GM12878 (cell line): Measurements from ENCODE around the gene TRIM56.
"Not testable (repeated sequence)": the region's sequence is repeated elsewhere in the genome, so short reads cannot be mapped to it uniquely, and the experiment has no call there.

ENCODE experiments used
- NR2C2 ChIP-seq: IDR thresholded peaks from 2 replicates; pipeline ENCODE4 v1.6.1; 2011; ENCODE audit warnings: borderline replicate concordance, low read depth; ENCODE audit not compliant: control insufficient read depth, insufficient read length
- POLR2A ChIP-seq: IDR thresholded peaks from 2 replicates; pipeline ENCODE4 v1.6.1; 2011; ENCODE audit warnings: low read depth, mild to moderate bottlenecking, low read length
- POLR2AphosphoS5 ChIP-seq: IDR thresholded peaks from 2 replicates; pipeline ENCODE4 v1.6.1; 2011; ENCODE audit warnings: mild to moderate bottlenecking, low read length, inconsistent platforms
- SREBF2 ChIP-seq: IDR thresholded peaks from 2 replicates; pipeline ENCODE4 v1.6.1; 2012; ENCODE audit warnings: mild to moderate bottlenecking, low read length
- YY1 ChIP-seq: IDR thresholded peaks from 2 replicates; pipeline ENCODE4 v1.6.1; 2011; ENCODE audit warnings: low read depth, mild to moderate bottlenecking, low read length
- TF ChIP-seq, protein P1 (sequence below), 3 experiments: IDR thresholded peaks in 2 of 3; conservative IDR thresholded peaks in 1 of 3; 2 replicates each; pipeline ENCODE4 v1.5.1; 2011; ENCODE audit warnings: low read depth in 3 of 3, low read length in 3 of 3, mild to moderate bottlenecking in 3 of 3, control low read depth in 2 of 3, moderate library complexity in 2 of 3, inconsistent platforms in 1 of 3, mixed read lengths in 1 of 3; ENCODE audit not compliant: control insufficient read depth in 2 of 3, insufficient read depth in 1 of 3; ENCODE audit errors: extremely low read depth in 1 of 3
- TF ChIP-seq, protein P2 (sequence below): fragments of 450-650 bp; formaldehyde crosslinking; IDR thresholded peaks from 2 replicates; pipeline ENCODE4 v1.5.0; 2022; ENCODE audit warnings: mild to moderate bottlenecking, missing genetic modification characterization

DNA sequence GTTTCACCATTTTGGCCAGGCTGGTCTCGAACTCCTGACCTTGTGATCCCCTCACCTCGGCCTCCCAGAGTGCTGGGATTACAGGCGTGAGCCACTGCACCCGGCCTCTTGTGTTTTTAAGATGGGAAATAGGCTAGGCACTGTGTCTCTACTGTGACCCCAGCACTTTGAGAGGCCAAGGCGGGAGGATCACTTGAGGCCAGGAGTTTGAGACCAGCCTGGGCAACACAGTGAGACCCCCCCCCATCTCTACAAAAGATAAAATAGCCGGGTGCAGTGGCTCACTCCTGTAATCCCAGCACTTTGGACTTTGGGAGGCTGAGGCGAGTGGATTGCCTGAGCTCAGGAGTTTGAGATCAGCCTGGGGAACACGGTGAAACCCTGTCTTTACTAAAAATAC lies 9.1 kb upstream of the TRIM56 start:
- TF ChIP-seq YY1, NR2C2, POLR2AphosphoS5, POLR2A, SREBF2: not testable (repeated sequence)
- TF ChIP-seq, protein P1, sequence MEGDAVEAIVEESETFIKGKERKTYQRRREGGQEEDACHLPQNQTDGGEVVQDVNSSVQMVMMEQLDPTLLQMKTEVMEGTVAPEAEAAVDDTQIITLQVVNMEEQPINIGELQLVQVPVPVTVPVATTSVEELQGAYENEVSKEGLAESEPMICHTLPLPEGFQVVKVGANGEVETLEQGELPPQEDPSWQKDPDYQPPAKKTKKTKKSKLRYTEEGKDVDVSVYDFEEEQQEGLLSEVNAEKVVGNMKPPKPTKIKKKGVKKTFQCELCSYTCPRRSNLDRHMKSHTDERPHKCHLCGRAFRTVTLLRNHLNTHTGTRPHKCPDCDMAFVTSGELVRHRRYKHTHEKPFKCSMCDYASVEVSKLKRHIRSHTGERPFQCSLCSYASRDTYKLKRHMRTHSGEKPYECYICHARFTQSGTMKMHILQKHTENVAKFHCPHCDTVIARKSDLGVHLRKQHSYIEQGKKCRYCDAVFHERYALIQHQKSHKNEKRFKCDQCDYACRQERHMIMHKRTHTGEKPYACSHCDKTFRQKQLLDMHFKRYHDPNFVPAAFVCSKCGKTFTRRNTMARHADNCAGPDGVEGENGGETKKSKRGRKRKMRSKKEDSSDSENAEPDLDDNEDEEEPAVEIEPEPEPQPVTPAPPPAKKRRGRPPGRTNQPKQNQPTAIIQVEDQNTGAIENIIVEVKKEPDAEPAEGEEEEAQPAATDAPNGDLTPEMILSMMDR (IDR thresholded peaks at IDR 0.05 in 2 of 3, conservative IDR thresholded peaks at IDR 0.05 in 1 of 3; ENCODE audit: control insufficient read depth in 2 of 3, extremely low read depth in 1 of 3, insufficient read depth in 1 of 3, low read depth in 3 of 3, low read length in 3 of 3): not testable (repeated sequence)
- TF ChIP-seq, protein P2, sequence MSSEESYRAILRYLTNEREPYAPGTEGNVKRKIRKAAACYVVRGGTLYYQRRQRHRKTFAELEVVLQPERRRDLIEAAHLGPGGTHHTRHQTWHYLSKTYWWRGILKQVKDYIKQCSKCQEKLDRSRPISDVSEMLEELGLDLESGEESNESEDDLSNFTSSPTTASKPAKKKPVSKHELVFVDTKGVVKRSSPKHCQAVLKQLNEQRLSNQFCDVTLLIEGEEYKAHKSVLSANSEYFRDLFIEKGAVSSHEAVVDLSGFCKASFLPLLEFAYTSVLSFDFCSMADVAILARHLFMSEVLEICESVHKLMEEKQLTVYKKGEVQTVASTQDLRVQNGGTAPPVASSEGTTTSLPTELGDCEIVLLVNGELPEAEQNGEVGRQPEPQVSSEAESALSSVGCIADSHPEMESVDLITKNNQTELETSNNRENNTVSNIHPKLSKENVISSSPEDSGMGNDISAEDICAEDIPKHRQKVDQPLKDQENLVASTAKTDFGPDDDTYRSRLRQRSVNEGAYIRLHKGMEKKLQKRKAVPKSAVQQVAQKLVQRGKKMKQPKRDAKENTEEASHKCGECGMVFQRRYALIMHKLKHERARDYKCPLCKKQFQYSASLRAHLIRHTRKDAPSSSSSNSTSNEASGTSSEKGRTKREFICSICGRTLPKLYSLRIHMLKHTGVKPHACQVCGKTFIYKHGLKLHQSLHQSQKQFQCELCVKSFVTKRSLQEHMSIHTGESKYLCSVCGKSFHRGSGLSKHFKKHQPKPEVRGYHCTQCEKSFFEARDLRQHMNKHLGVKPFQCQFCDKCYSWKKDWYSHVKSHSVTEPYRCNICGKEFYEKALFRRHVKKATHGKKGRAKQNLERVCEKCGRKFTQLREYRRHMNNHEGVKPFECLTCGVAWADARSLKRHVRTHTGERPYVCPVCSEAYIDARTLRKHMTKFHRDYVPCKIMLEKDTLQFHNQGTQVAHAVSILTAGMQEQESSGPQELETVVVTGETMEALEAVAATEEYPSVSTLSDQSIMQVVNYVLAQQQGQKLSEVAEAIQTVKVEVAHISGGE (CRISPR knock-in tag): not testable (repeated sequence)
